ENCODE measurements around the gene PROCA1. TPM values are rescaled to one million over a fixed set of nuclear protein-coding genes. Genes with fewer than 3 reads are reported as not detected.

Gene PROCA1
- total and polyA plus RNA-seq, 2 of the 13 experiments (the other 11 are each of a cell fraction or from before 2014, with no cell fraction given): 0.73 to 1.5 TPM

DNA sequence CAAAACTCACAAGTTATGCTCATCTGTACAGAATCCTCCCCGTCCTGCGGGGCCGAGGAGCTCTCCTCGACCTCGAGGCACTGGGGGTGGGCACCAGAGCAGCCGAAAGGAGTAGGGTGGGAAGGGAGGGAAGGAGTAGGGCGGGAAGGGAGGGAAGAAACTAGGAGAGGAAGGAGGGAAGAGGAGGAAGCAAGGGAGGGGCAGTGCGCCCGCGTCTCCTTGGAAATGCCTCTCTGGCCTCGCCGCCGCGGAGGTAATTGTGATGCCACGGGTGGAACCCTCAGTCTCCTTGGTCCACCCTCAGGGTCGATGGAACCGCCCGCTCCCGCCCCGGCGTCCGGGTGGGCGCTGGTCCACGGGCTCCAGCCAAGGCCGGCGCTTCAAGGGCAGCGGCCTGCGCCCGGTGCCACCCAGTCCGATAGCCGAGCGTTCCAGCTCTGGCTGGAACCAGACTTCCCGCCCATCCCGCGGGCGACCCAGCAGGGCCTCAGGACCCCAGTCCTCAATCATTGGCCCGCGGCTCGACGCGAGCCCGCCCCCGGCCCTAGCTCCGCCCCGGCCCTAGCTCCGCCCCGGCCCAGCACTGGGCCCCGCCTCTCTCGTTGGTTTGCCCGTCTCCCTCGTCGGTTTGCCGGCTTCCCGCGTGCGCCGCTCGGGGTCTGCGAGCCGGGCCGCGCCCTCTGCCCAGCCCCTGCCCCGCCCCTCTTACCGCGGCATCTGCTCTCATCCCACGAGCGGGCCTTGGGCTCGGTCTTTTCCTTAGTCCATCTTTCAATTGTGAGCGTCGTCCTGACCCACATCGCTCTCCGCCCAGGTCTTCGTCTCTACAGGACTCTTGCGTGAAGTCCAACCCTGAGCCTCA lies 596 bp downstream of the PROCA1 start (continued):
- TF ChIP-seq, protein P1, sequence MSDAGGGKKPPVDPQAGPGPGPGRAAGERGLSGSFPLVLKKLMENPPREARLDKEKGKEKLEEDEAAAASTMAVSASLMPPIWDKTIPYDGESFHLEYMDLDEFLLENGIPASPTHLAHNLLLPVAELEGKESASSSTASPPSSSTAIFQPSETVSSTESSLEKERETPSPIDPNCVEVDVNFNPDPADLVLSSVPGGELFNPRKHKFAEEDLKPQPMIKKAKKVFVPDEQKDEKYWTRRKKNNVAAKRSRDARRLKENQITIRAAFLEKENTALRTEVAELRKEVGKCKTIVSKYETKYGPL (CRISPR knock-in tag; IDR thresholded peaks at IDR 0.05): no peak; the same call in 1 of the 2 replicates
- TF ChIP-seq TOPORS (CRISPR knock-in tag; IDR thresholded peaks at IDR 0.05) (no peak), ZNF335 (CRISPR knock-in tag; IDR thresholded peaks at IDR 0.05) (0 out of 2 replicates have a peak, but pooled peaks have one; percentile 49), GTF3A (CRISPR knock-in tag; conservative IDR thresholded peaks at IDR 0.05) (no peak), KAT7 (CRISPR knock-in tag; IDR thresholded peaks at IDR 0.05; ENCODE audit: borderline replicate concordance) (peak; percentile 73; the same call in 1 of the 2 replicates), SP1 (IDR thresholded peaks at IDR 0.05) (no peak), SP1 (CRISPR knock-in tag; IDR thresholded peaks at IDR 0.05) (peak; percentile 83), ZNF749 (CRISPR knock-in tag; IDR thresholded peaks at IDR 0.05; ENCODE audit: borderline replicate concordance) (0 out of 2 replicates have a peak, but pooled peaks have one; percentile 41), SALL1 (CRISPR knock-in tag; IDR thresholded peaks at IDR 0.05) (peak; percentile 56; the same call in 1 of the 2 replicates), JUNB (CRISPR knock-in tag; IDR thresholded peaks at IDR 0.05; ENCODE audit: borderline replicate concordance) (no peak), RFX3 (CRISPR knock-in tag; IDR thresholded peaks at IDR 0.05) (no peak), ZNF276 (CRISPR knock-in tag; IDR thresholded peaks at IDR 0.05; ENCODE audit: low read depth) (0 out of 2 replicates have a peak, but pooled peaks have one; percentile 52), SRSF9 (IDR thresholded peaks at IDR 0.05; ENCODE audit: borderline replicate concordance, insufficient read depth, low read depth, low read length, poor library complexity, severe bottlenecking) (no peak), ZFP62 (CRISPR knock-in tag; IDR thresholded peaks at IDR 0.05) (no peak)
- TF ChIP-seq, protein P2, sequence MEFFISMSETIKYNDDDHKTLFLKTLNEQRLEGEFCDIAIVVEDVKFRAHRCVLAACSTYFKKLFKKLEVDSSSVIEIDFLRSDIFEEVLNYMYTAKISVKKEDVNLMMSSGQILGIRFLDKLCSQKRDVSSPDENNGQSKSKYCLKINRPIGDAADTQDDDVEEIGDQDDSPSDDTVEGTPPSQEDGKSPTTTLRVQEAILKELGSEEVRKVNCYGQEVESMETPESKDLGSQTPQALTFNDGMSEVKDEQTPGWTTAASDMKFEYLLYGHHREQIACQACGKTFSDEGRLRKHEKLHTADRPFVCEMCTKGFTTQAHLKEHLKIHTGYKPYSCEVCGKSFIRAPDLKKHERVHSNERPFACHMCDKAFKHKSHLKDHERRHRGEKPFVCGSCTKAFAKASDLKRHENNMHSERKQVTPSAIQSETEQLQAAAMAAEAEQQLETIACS (CRISPR knock-in tag; IDR thresholded peaks at IDR 0.05): peak; percentile 33; the same call in 1 of the 2 replicates
- TF ChIP-seq, protein P3, sequence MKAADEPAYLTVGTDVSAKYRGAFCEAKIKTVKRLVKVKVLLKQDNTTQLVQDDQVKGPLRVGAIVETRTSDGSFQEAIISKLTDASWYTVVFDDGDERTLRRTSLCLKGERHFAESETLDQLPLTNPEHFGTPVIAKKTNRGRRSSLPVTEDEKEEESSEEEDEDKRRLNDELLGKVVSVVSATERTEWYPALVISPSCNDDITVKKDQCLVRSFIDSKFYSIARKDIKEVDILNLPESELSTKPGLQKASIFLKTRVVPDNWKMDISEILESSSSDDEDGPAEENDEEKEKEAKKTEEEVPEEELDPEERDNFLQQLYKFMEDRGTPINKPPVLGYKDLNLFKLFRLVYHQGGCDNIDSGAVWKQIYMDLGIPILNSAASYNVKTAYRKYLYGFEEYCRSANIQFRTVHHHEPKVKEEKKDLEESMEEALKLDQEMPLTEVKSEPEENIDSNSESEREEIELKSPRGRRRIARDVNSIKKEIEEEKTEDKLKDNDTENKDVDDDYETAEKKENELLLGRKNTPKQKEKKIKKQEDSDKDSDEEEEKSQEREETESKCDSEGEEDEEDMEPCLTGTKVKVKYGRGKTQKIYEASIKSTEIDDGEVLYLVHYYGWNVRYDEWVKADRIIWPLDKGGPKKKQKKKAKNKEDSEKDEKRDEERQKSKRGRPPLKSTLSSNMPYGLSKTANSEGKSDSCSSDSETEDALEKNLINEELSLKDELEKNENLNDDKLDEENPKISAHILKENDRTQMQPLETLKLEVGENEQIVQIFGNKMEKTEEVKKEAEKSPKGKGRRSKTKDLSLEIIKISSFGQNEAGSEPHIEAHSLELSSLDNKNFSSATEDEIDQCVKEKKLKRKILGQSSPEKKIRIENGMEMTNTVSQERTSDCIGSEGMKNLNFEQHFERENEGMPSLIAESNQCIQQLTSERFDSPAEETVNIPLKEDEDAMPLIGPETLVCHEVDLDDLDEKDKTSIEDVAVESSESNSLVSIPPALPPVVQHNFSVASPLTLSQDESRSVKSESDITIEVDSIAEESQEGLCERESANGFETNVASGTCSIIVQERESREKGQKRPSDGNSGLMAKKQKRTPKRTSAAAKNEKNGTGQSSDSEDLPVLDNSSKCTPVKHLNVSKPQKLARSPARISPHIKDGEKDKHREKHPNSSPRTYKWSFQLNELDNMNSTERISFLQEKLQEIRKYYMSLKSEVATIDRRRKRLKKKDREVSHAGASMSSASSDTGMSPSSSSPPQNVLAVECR (CRISPR knock-in tag; IDR thresholded peaks at IDR 0.05; ENCODE audit: borderline replicate concordance): peak; percentile 69; the same call in 1 of the 2 replicates
- TF ChIP-seq, protein P4, sequence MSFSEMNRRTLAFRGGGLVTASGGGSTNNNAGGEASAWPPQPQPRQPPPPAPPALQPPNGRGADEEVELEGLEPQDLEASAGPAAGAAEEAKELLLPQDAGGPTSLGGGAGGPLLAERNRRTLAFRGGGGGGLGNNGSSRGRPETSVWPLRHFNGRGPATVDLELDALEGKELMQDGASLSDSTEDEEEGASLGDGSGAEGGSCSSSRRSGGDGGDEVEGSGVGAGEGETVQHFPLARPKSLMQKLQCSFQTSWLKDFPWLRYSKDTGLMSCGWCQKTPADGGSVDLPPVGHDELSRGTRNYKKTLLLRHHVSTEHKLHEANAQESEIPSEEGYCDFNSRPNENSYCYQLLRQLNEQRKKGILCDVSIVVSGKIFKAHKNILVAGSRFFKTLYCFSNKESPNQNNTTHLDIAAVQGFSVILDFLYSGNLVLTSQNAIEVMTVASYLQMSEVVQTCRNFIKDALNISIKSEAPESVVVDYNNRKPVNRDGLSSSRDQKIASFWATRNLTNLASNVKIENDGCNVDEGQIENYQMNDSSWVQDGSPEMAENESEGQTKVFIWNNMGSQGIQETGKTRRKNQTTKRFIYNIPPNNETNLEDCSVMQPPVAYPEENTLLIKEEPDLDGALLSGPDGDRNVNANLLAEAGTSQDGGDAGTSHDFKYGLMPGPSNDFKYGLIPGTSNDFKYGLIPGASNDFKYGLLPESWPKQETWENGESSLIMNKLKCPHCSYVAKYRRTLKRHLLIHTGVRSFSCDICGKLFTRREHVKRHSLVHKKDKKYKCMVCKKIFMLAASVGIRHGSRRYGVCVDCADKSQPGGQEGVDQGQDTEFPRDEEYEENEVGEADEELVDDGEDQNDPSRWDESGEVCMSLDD (CRISPR knock-in tag; IDR thresholded peaks at IDR 0.05; ENCODE audit: borderline replicate concordance): peak; percentile 46; the same call in 1 of the 2 replicates

All from HepG2 (cell line).